CD4-positive, alpha-beta memory T cell (primary cell): Measurements from ENCODE around the gene CD7. TPM values are rescaled to one million over a fixed set of nuclear protein-coding genes. Genes with fewer than 3 reads are reported as not detected.
A peak's percentile ranks its signal among the peaks of the same experiment; 100 is the strongest.

Experiments
- CTCF ChIA-PET: fragments of 350-600 bp; sonication (Branson Sonifier 250); formaldehyde crosslinking; loops from one replicate; lab custom pipeline; 2021; ENCODE audit warnings: inconsistent platforms; ENCODE audit not compliant: partially characterized antibody; lab: Charles Lee
- POLR2A ChIA-PET: fragments of 350-600 bp; sonication (Branson Sonifier 250); formaldehyde crosslinking; loops from one replicate; lab custom pipeline; 2021; ENCODE audit not compliant: partially characterized antibody; lab: Charles Lee
- DNase-seq, 5 donors: peaks; one replicate each; pipeline versions ENCODE4 v3.0.0 to v3.0.0-alpha.2; 2020 to 2022; ENCODE audit warnings: mixed read lengths in 1 of 5
- H3K27ac ChIP-seq: one replicate; pipeline ENCODE4 v1.7.0; 2013; ENCODE audit warnings: low read depth, low read length
- H3K27me3 ChIP-seq: 2 replicates; pipeline ENCODE4 v1.7.0; 2013; ENCODE audit warnings: mild to moderate bottlenecking, low read length, moderate library complexity; ENCODE audit not compliant: insufficient read depth
- H3K36me3 ChIP-seq: 2 replicates; pipeline ENCODE4 v1.7.0; 2013; ENCODE audit warnings: mild to moderate bottlenecking, low read length, moderate library complexity; ENCODE audit not compliant: insufficient read depth
- H3K4me1 ChIP-seq: 2 replicates; pipeline ENCODE4 v1.7.0; 2013; ENCODE audit warnings: mild to moderate bottlenecking, low read length, moderate library complexity; ENCODE audit not compliant: insufficient read depth
- H3K4me3 ChIP-seq, 2 donors: one replicate each; pipeline ENCODE4 v1.7.0; 2013; ENCODE audit warnings: low read length in 2 of 2, mild to moderate bottlenecking in 1 of 2
- H3K9me3 ChIP-seq, 2 donors: one replicate each; pipeline ENCODE4 v1.7.0; 2013; ENCODE audit warnings: low read length in 2 of 2, control low read depth in 1 of 2; ENCODE audit not compliant: control insufficient read depth in 1 of 2
- H3K27ac Mint-ChIP-seq, 7 donors: one replicate each; pipeline ENCODE4 v1.8.0; 2020 to 2021; ENCODE audit warnings: mixed read lengths in 7 of 7, mild to moderate bottlenecking in 6 of 7, inconsistent platforms in 3 of 7, moderate library complexity in 3 of 7
- H3K27me3 Mint-ChIP-seq, 2 donors: one replicate each; pipeline ENCODE4 v1.8.0; 2020 to 2021; ENCODE audit warnings: mixed read lengths in 2 of 2
- H3K36me3 Mint-ChIP-seq, 2 donors: one replicate each; pipeline ENCODE4 v1.8.0; 2020 to 2021; ENCODE audit warnings: mixed read lengths in 2 of 2, inconsistent platforms in 1 of 2, mild to moderate bottlenecking in 1 of 2
- H3K4me1 Mint-ChIP-seq, 4 donors: one replicate each; pipeline ENCODE4 v1.8.0; 2020 to 2021; ENCODE audit warnings: mixed read lengths in 4 of 4, mild to moderate bottlenecking in 1 of 4
- H3K4me3 Mint-ChIP-seq, 8 donors: one replicate each; pipeline ENCODE4 v1.8.0; 2020 to 2021; ENCODE audit warnings: mixed read lengths in 8 of 8, mild to moderate bottlenecking in 7 of 8, moderate library complexity in 6 of 8, inconsistent platforms in 3 of 8
- H3K9me3 Mint-ChIP-seq, 8 donors: one replicate each; pipeline ENCODE4 v1.8.0; 2020 to 2021; ENCODE audit warnings: mixed read lengths in 8 of 8, mild to moderate bottlenecking in 5 of 8, inconsistent platforms in 3 of 8, moderate library complexity in 1 of 8
- intact Hi-C: fragments of 100-400 bp; cut with micrococcal nuclease; formaldehyde crosslinking; loops from one replicate; pipeline ENCODE4 v1.15.1; 2023
- polyA plus RNA-seq, 2 donors: library from polyadenylated mRNA; unstranded; fragments of 300-500 nt; fragmentation: Illumina TruSeq; gene quantifications; one replicate each; pipeline ENCODE4 v1.2.3, GENCODE V29; 2021
- total RNA-seq, 2 experiments: library from RNA; stranded (reverse); gene quantifications; one replicate each; pipeline ENCODE4 v1.2.3, GENCODE V29; 2021

CD7 gene
- total and polyA plus RNA-seq, 4 experiments from 2014 or later: 40.9 to 82.6 (median 47.1) TPM

GRCh38 chr17:82327757-82328140 is 10.3 kb upstream of the CD7 start:
- Mint-ChIP-seq H3K4me1 (peaks cover 5 to 15% (median 11%) of the 10 kb centered on the region in 4 donors), H3K27ac (peak overlapping the region in 1 of 7 donors; percentile 19), H3K27me3 (no peaks in the 10 kb centered on the region), H3K9me3 (no peaks in the 10 kb centered on the region), H3K4me3 (no peak overlapping the region), H3K36me3 (no peaks in the 10 kb centered on the region)
- Histone ChIP-seq H3K27me3 (no peaks in the 10 kb centered on the region), H3K9me3 (no peaks in the 10 kb centered on the region), H3K4me3 (no peak overlapping the region), H3K36me3 (no peaks in the 10 kb centered on the region), H3K27ac (no peak overlapping the region), H3K4me1 (peaks cover 15% of the 10 kb centered on the region)
- intact Hi-C loops: no loop called here
- DNase-seq: no peak
- POLR2A ChIA-PET: interaction anchor here (0.9 kb wide), 1 partner anchor 13 kb away, joined by 3 read pairs; no protein-coding TSS in a partner anchor
- CTCF ChIA-PET: no interaction called here

GRCh38 chr17:82327289-82327688 is 9.9 kb upstream of the CD7 start:
- POLR2A ChIA-PET: no interaction called here
- Mint-ChIP-seq H3K9me3 (no peaks in the 10 kb centered on the region), H3K36me3 (no peaks in the 10 kb centered on the region), H3K4me1 (peaks cover 3 to 11% (median 8%) of the 10 kb centered on the region in 4 donors), H3K27me3 (no peaks in the 10 kb centered on the region), H3K4me3 (no peak overlapping the region), H3K27ac (peak overlapping the region in 1 of 7 donors; percentile 19)
- Histone ChIP-seq H3K4me3 (no peak overlapping the region), H3K36me3 (no peaks in the 10 kb centered on the region), H3K4me1 (peaks cover 11% of the 10 kb centered on the region), H3K9me3 (no peaks in the 10 kb centered on the region), H3K27ac (no peak overlapping the region), H3K27me3 (no peaks in the 10 kb centered on the region)
- CTCF ChIA-PET: no interaction called here
- no peak for DNase-seq
- intact Hi-C loops: no loop called here

- CTCF ChIA-PET: interaction anchor here (1.0 to 4.2 kb wide), 4 partner anchors 9 to 119 kb away, joined by 3 to 17 read pairs (median 4); no protein-coding TSS in a partner anchor
- Mint-ChIP-seq H3K9me3 (no peaks in the 10 kb centered on the region), H3K4me3 (no peak overlapping the region), H3K4me1 (peaks cover 6 to 21% (median 14%) of the 10 kb centered on the region in 4 donors), H3K27me3 (peaks cover 0 to 2% of the 10 kb centered on the region in 2 donors), H3K36me3 (peaks cover 0 to 3% of the 10 kb centered on the region in 2 donors), H3K27ac (peak overlapping the region in 3 of 7 donors; percentile 30 to 87 (median 76))
- Histone ChIP-seq H3K27me3 (no peaks in the 10 kb centered on the region), H3K36me3 (no peaks in the 10 kb centered on the region), H3K4me3 (no peak overlapping the region), H3K4me1 (peaks cover 26% of the 10 kb centered on the region), H3K27ac (no peak overlapping the region), H3K9me3 (no peaks in the 10 kb centered on the region)
- POLR2A ChIA-PET: interaction anchor here (1.1 to 1.6 kb wide), 3 partner anchors 9 to 24 kb away, joined by 3 to 5 read pairs (median 4); no protein-coding TSS in a partner anchor
- peak in 1 of 5 donors; percentile 30 for DNase-seq
- intact Hi-C loops: no loop called here
Measured at GRCh38 chr17:82325286-82326180, 8.1 kb upstream of the CD7 start.

- peaks cover 26% of the 10 kb centered on the region for H3K4me1 ChIP-seq
- peak in 1 of 5 donors; percentile 50 for DNase-seq
- Mint-ChIP-seq H3K27ac (peak overlapping the region; percentile 2 to 87 (median 75)), H3K27me3 (peaks cover 0 to 2% of the 10 kb centered on the region in 2 donors), H3K36me3 (peaks cover 0 to 3% of the 10 kb centered on the region in 2 donors), H3K9me3 (no peaks in the 10 kb centered on the region), H3K4me1 (peaks cover 6 to 23% (median 14%) of the 10 kb centered on the region in 4 donors), H3K4me3 (peak overlapping the region in 1 of 8 donors; percentile 20)
- ChIA-PET POLR2A (interaction anchor here (1.1 to 1.6 kb wide), 3 partner anchors 9 to 23 kb away, joined by 3 to 5 read pairs (median 4); no protein-coding TSS in a partner anchor), CTCF (interaction anchor here (1.0 to 4.2 kb wide), 4 partner anchors 8 to 119 kb away, joined by 3 to 17 read pairs (median 4); no protein-coding TSS in a partner anchor)
- H3K27ac ChIP-seq: no peak overlapping the region
- no peak overlapping the region for H3K4me3 ChIP-seq
- intact Hi-C loops: no loop called here
- no peaks in the 10 kb centered on the region for H3K27me3 ChIP-seq
- H3K9me3 ChIP-seq: no peaks in the 10 kb centered on the region
- H3K36me3 ChIP-seq: no peaks in the 10 kb centered on the region
Measured at GRCh38 chr17:82324566-82325285, 7.3 kb upstream of the CD7 start.

GRCh38 chr17:82323514-82324234 is 6.3 kb upstream of the CD7 start:
- Histone ChIP-seq H3K4me3 (no peak overlapping the region), H3K27me3 (no peaks in the 10 kb centered on the region), H3K9me3 (no peaks in the 10 kb centered on the region), H3K27ac (no peak overlapping the region), H3K4me1 (peaks cover 26% of the 10 kb centered on the region), H3K36me3 (no peaks in the 10 kb centered on the region)
- no peak overlapping the region for H3K4me3 Mint-ChIP-seq
- ChIA-PET POLR2A (interaction anchor here (3.2 kb wide), 1 partner anchor 24 kb away, joined by 42 read pairs; no protein-coding TSS in a partner anchor), CTCF (interaction anchor here (4.2 to 4.7 kb wide), 2 partner anchors 22 to 87 kb away, joined by 17 to 57 read pairs; no protein-coding TSS in a partner anchor)
- peak in 1 of 5 donors; percentile 35 for DNase-seq
- no peaks in the 10 kb centered on the region for H3K9me3 Mint-ChIP-seq
- H3K27ac Mint-ChIP-seq: peak overlapping the region in 2 of 7 donors; percentile 71 to 78
- intact Hi-C loops: no loop called here
- peaks cover 6 to 23% (median 14%) of the 10 kb centered on the region in 4 donors for H3K4me1 Mint-ChIP-seq
- H3K27me3 Mint-ChIP-seq: peaks cover 0 to 2% of the 10 kb centered on the region in 2 donors
- peaks cover 0 to 3% of the 10 kb centered on the region in 2 donors for H3K36me3 Mint-ChIP-seq

- POLR2A ChIA-PET: interaction anchor here (1.0 to 3.2 kb wide), 4 partner anchors 11 to 88 kb away, joined by 3 to 42 read pairs (median 4); partner anchors contain the start of gene SECTM1
- no peaks in the 10 kb centered on the region for H3K9me3 Mint-ChIP-seq
- DNase-seq: peak in 1 of 5 donors; percentile 37
- Histone ChIP-seq H3K4me3 (no peak overlapping the region), H3K9me3 (no peaks in the 10 kb centered on the region), H3K27me3 (no peaks in the 10 kb centered on the region), H3K27ac (no peak overlapping the region), H3K4me1 (peaks cover 31% of the 10 kb centered on the region), H3K36me3 (no peaks in the 10 kb centered on the region)
- peaks cover 0 to 2% of the 10 kb centered on the region in 2 donors for H3K27me3 Mint-ChIP-seq
- H3K4me3 Mint-ChIP-seq: peak overlapping the region in 1 of 8 donors; percentile 45
- H3K4me1 Mint-ChIP-seq: peaks cover 6 to 23% (median 14%) of the 10 kb centered on the region in 4 donors
- CTCF ChIA-PET: interaction anchor here (0.8 to 4.7 kb wide), 5 partner anchors 21 to 293 kb away, joined by 3 to 70 read pairs (median 17); no protein-coding TSS in a partner anchor
- peaks cover 0 to 3% of the 10 kb centered on the region in 2 donors for H3K36me3 Mint-ChIP-seq
- peak overlapping the region in 1 of 7 donors; percentile 71 for H3K27ac Mint-ChIP-seq
- intact Hi-C loops: no loop called here
Measured at GRCh38 chr17:82322526-82323453, 5.4 kb upstream of the CD7 start.
